H1 (cell line): ENCODE results near the gene RPS18.

ENCODE experiments used
- CBX5 ChIP-seq: fragments of 300-800, 300-1000 bp; sonication (generic); IDR thresholded peaks from 2 replicates; pipeline ENCODE4 v1.7.1; 2016; ENCODE audit warnings: antibody characterized with exemption, low read length, low read depth
- CEBPB ChIP-seq: IDR thresholded peaks from 2 replicates; pipeline ENCODE4 v1.6.1; 2012; ENCODE audit warnings: low read depth, low read length
- CHD2 ChIP-seq: IDR thresholded peaks from 2 replicates; pipeline ENCODE4 v1.6.1; 2012; ENCODE audit warnings: low read length, improper control_type of control experiment
- CREB1 ChIP-seq: IDR thresholded peaks from 2 replicates; pipeline ENCODE4 v1.6.1; 2012; ENCODE audit warnings: inconsistent platforms
- CTCF ChIP-seq, 3 experiments: IDR thresholded peaks; 1 replicate in 2 of 3; 2 replicates in 1 of 3; pipeline versions ENCODE4 v1.5.1 to v1.6.1; 2011; ENCODE audit warnings: low read length in 3 of 3, mild to moderate bottlenecking in 3 of 3, inconsistent platforms in 2 of 3, low read depth in 1 of 3, moderate library complexity in 1 of 3; ENCODE audit not compliant: insufficient read depth in 1 of 3; ENCODE audit errors: control extremely low read depth in 1 of 3
- EGR1 ChIP-seq: IDR thresholded peaks from 2 replicates; pipeline ENCODE4 v1.6.1; 2011; ENCODE audit warnings: low read depth, low read length, borderline replicate concordance
- EZH2 ChIP-seq: fragments of 200-600 bp; sonication (generic); IDR thresholded peaks from 2 replicates; pipeline ENCODE4 v1.7.1; 2012; ENCODE audit warnings: low read depth, mild to moderate bottlenecking, moderate library complexity, low read length, inconsistent platforms; ENCODE audit not compliant: severe bottlenecking
- POLR2A ChIP-seq, 2 experiments: IDR thresholded peaks; 1 replicate in 1 of 2; 2 replicates in 1 of 2; pipeline ENCODE4 v1.6.1; 2011; ENCODE audit warnings: low read depth in 2 of 2, low read length in 2 of 2, mild to moderate bottlenecking in 2 of 2; ENCODE audit errors: control extremely low read depth in 1 of 2
- POLR2AphosphoS5 ChIP-seq: IDR thresholded peaks from 2 replicates; pipeline ENCODE4 v1.6.1; 2011; ENCODE audit warnings: low read depth, low read length
- RAD21 ChIP-seq, 2 experiments: IDR thresholded peaks in 1 of 2; conservative IDR thresholded peaks in 1 of 2; 2 replicates each; pipeline ENCODE4 v1.6.1; 2011; ENCODE audit warnings: low read depth in 2 of 2, low read length in 2 of 2, improper control_type of control experiment in 1 of 2, inconsistent platforms in 1 of 2, mild to moderate bottlenecking in 1 of 2, moderate library complexity in 1 of 2
- SIRT6 ChIP-seq: IDR thresholded peaks from one replicate; pipeline ENCODE4 v1.7.1; 2012; ENCODE audit warnings: low read length, inconsistent platforms
- SIX5 ChIP-seq: IDR thresholded peaks from 2 replicates; pipeline ENCODE4 v1.6.1; 2011; ENCODE audit warnings: mild to moderate bottlenecking, low read depth, low read length
- ZNF274 ChIP-seq: IDR thresholded peaks from 2 replicates; pipeline ENCODE4 v1.7.0; 2012; ENCODE audit warnings: low read length, borderline replicate concordance; ENCODE audit errors: extremely low read depth

DNA sequence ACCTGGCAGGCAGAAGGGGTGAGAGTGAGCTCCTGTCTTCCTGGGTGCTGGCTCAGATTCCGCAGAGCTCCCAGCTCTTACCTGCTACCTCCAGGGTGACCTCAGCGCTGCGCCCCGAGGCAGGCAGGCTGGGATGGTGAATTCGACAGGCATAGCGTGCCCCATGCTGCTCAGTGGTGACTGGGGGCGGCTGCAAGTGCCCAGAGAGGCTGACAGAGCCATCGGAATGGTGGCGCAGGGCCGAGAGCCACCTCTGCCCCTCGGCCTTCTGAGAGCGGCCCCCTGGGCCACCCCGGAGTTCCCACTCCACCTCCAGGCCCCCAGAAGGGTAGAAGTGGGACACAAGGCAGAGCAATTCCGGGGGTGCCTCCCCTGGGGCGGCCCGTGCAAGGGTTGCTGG lies 32.3 kb downstream of the RPS18 start:
- TF ChIP-seq SIX5 (no peak), POLR2A (IDR thresholded peaks at IDR 0.05; ENCODE audit: control extremely low read depth in 1 of 2, low read depth in 2 of 2, low read length in 2 of 2) (no peak), EZH2 (no peak), RAD21 (IDR thresholded peaks at IDR 0.05 in 1 of 2, conservative IDR thresholded peaks at IDR 0.05 in 1 of 2; ENCODE audit: low read depth in 2 of 2, low read length in 2 of 2) (no peak), CTCF (IDR thresholded peaks at IDR 0.05; ENCODE audit: control extremely low read depth in 1 of 3, insufficient read depth in 1 of 3, low read depth in 1 of 3, low read length in 3 of 3) (no peak), SIRT6 (no peak), POLR2AphosphoS5 (no peak), CREB1 (no peak), CBX5 (no peak), CEBPB (no peak), EGR1 (no peak), ZNF274 (no peak), CHD2 (no peak)
